HEK293T (cell line): Measurements from ENCODE around the gene TMEM132D.

Experiments used
- FOXK2 ChIP-seq: fragments of 450-650 bp; IDR thresholded peaks from 2 replicates; pipeline ENCODE4 v1.6.1; 2016; ENCODE audit warnings: mild to moderate bottlenecking
- FOXM1 ChIP-seq: fragments of 450-650 bp; IDR thresholded peaks from 2 replicates; pipeline ENCODE4 v1.6.1; 2017; ENCODE audit warnings: mild to moderate bottlenecking, borderline replicate concordance
- HDGF ChIP-seq: fragments of 450-650 bp; IDR thresholded peaks from 2 replicates; pipeline ENCODE4 v1.6.1; 2017; ENCODE audit warnings: antibody characterized with exemption, borderline replicate concordance
- TF ChIP-seq, protein P1 (sequence below): fragments of 450-650 bp; IDR thresholded peaks from 2 replicates; pipeline ENCODE4 v1.6.1; 2016

- no peak for TF ChIP-seq HDGF
- TF ChIP-seq, protein P1, sequence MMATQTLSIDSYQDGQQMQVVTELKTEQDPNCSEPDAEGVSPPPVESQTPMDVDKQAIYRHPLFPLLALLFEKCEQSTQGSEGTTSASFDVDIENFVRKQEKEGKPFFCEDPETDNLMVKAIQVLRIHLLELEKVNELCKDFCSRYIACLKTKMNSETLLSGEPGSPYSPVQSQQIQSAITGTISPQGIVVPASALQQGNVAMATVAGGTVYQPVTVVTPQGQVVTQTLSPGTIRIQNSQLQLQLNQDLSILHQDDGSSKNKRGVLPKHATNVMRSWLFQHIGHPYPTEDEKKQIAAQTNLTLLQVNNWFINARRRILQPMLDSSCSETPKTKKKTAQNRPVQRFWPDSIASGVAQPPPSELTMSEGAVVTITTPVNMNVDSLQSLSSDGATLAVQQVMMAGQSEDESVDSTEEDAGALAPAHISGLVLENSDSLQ = no peak
- no peak for TF ChIP-seq FOXM1
- TF ChIP-seq FOXK2 = no peak
Measured at GRCh38 chr12:129494260-129494659, 409.6 kb downstream of the TMEM132D start.
